Measurements from ENCODE around the gene SLC6A9. TPM values are rescaled to one million over a fixed set of nuclear protein-coding genes. Genes with fewer than 3 reads are reported as not detected.

The SLC6A9 gene
- total and polyA plus RNA-seq, 2 donors (not counting 1 experiment from before 2014, with no cell fraction given) = 0.28 to 5.5 TPM

DNA sequence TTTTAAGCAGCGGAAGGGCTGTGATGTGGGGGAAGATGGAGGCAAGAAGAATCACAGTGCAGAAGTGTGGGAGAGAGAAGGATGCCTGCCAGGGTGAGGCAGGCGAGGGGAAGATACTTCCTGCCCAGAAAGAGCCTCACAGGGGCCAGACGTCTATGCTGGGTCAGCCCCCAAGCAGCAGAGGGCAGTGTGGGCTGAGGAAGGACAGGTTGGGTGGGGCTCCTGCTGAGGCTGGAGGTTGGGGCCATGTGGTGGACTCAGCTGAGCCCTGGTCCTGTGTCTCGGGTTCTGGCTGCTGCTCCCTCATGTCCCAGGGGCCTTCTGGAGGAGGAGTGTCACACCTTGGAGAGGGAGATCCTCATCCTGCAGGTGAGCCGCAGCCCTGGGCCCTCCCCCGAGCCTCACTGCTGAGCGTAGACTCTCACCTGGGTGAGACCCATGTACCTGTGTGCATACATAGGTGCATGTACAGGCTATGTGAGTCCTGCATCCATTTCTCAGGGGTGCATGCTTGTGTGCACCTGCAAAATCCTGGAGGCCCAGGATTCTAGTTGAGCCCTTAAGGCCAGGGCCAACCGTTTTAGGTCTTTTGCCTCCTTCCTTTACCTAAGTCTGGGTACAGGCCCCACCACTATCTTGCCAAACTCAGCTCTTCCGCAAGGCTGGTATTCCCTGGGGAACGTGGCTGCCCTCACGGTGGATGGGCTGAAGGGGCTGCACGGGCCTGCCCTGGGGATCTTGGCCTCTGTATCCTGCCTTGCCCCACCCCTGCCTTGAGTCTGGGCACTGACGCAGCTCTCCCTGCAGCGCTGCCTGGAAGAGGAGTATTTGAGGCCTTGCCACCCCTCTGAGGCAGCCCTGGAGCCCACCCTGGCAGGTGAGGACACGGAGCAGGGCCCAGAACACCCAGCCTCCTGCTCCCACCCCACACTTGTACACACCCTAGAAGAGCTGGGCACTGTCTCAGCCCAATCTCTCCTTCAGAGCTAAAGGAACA is 36.2 kb downstream of the SLC6A9 start:
- H3K4me3 ChIP-seq (ENCODE audit: control extremely low read depth in 1 of 5, extremely low read depth in 1 of 5, insufficient read depth in 1 of 5, low read depth in 2 of 5, low read length in 4 of 5) = no peak overlapping the region
- no peak overlapping the region for H2AFZ ChIP-seq (ENCODE audit: insufficient read depth, low read depth, low read length, poor library complexity, severe bottlenecking)
- H3K9me3 Mint-ChIP-seq (ENCODE audit: insufficient read depth) = no peaks in the 10 kb centered on the region
- DNase-seq (no peak), ATAC-seq (ENCODE audit: low read depth) (no peak)
- CTCF ChIA-PET = interaction anchor here (0.7 to 5.1 kb wide), 2 partner anchors 10 to 14 kb away, joined by 3 to 32 read pairs; no protein-coding TSS in a partner anchor
- no peaks in the 10 kb centered on the region for H3K9me3 ChIP-seq (ENCODE audit: control extremely low read depth in 1 of 3, control insufficient read depth in 2 of 3, insufficient read depth in 1 of 3, low read length in 2 of 3)
- POLR2A ChIA-PET = no interaction called here
- H3K4me1 Mint-ChIP-seq = peaks cover 38% of the 10 kb centered on the region
- H3K27ac ChIP-seq (ENCODE audit: low read length in 2 of 2) = no peak overlapping the region
- no peaks in the 10 kb centered on the region for H3K27me3 Mint-ChIP-seq
- TF ChIP-seq, protein P1, sequence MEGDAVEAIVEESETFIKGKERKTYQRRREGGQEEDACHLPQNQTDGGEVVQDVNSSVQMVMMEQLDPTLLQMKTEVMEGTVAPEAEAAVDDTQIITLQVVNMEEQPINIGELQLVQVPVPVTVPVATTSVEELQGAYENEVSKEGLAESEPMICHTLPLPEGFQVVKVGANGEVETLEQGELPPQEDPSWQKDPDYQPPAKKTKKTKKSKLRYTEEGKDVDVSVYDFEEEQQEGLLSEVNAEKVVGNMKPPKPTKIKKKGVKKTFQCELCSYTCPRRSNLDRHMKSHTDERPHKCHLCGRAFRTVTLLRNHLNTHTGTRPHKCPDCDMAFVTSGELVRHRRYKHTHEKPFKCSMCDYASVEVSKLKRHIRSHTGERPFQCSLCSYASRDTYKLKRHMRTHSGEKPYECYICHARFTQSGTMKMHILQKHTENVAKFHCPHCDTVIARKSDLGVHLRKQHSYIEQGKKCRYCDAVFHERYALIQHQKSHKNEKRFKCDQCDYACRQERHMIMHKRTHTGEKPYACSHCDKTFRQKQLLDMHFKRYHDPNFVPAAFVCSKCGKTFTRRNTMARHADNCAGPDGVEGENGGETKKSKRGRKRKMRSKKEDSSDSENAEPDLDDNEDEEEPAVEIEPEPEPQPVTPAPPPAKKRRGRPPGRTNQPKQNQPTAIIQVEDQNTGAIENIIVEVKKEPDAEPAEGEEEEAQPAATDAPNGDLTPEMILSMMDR (IDR thresholded peaks at IDR 0.05) = no peak
- no peak for TF ChIP-seq EZH2 (IDR thresholded peaks at IDR 0.05; ENCODE audit: borderline replicate concordance, insufficient read depth, low read depth, low read length, poor library complexity, severe bottlenecking)
- no peaks in the 10 kb centered on the region for H3K27me3 ChIP-seq (replicated peaks in 1 of 4; ENCODE audit: control extremely low read depth in 1 of 4, control insufficient read depth in 3 of 4, insufficient read depth in 4 of 4, low read length in 3 of 4)
- no peak overlapping the region for H3K9ac ChIP-seq (ENCODE audit: low read length)
- peak overlapping the region; percentile 20 for H3K27ac Mint-ChIP-seq
- H3K4me2 ChIP-seq (replicated peaks; ENCODE audit: low read depth, low read length, poor library complexity, severe bottlenecking) = no peak overlapping the region
- H3K4me1 ChIP-seq (ENCODE audit: control insufficient read depth in 2 of 2, insufficient read depth in 2 of 2, low read length in 2 of 2) = peaks cover 22 to 44% of the 10 kb centered on the region in 2 donors
- H4K20me1 ChIP-seq (ENCODE audit: control insufficient read depth, insufficient read depth, low read length, poor library complexity, severe bottlenecking) = no peaks in the 10 kb centered on the region
- WGBS (ENCODE audit: insufficient coverage) = 73% methylated on average over 15 of the region's 15 CpGs
- intact Hi-C loops (cut with micrococcal nuclease) = loop anchor here (5.0 kb wide), 1 partner anchor 288 kb away; the partner anchor contains the start of gene ST3GAL3
- no peaks in the 10 kb centered on the region for H3K79me2 ChIP-seq (ENCODE audit: control insufficient read depth, insufficient read depth, low read length)
- H3K4me3 Mint-ChIP-seq = no peak overlapping the region
- no peaks in the 10 kb centered on the region for H3K36me3 ChIP-seq (replicated peaks in 1 of 2; ENCODE audit: control extremely low read depth in 1 of 2, control insufficient read depth in 1 of 2, extremely low read depth in 1 of 2, insufficient read depth in 2 of 2, low read length in 1 of 2)

DNA sequence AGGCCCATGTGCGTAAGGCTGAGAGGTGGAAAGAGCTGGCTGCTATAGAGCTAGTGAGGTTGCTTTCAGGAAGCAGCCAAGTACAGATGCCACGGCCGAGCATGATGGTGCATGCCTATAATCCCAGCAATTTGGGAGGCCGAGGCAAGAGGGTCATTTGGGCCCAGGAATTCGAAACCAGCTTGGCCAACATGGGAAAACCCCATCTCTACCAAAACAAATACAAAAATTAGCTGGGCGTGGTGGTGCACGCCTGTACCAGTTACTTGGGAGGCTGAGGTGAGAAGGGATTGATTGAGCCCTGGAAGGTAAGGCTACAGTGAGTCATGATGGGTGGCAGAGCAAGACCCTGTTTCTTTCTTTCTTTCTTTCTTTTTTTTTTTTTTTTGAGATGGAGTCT is 37.2 kb downstream of the SLC6A9 start:
- no peak overlapping the region for H3K4me3 ChIP-seq (ENCODE audit: control extremely low read depth in 1 of 5, extremely low read depth in 1 of 5, insufficient read depth in 1 of 5, low read depth in 2 of 5, low read length in 4 of 5)
- peak overlapping the region; percentile 29 for H3K4me2 ChIP-seq (replicated peaks; ENCODE audit: low read depth, low read length, poor library complexity, severe bottlenecking)
- Mint-ChIP-seq H3K27me3 (no peaks in the 10 kb centered on the region), H3K27ac (peak overlapping the region; percentile 77), H3K4me1 (peaks cover 38% of the 10 kb centered on the region), H3K4me3 (peak overlapping the region; percentile 69), H3K9me3 (ENCODE audit: insufficient read depth) (no peaks in the 10 kb centered on the region)
- no peak overlapping the region for H3K27ac ChIP-seq (ENCODE audit: low read length in 2 of 2)
- ATAC-seq (ENCODE audit: low read depth) = no peak
- 87% methylated on average over 4 of the region's 7 CpGs for WGBS (ENCODE audit: insufficient coverage)
- no peaks in the 10 kb centered on the region for H3K79me2 ChIP-seq (ENCODE audit: control insufficient read depth, insufficient read depth, low read length)
- H3K4me1 ChIP-seq (ENCODE audit: control insufficient read depth in 2 of 2, insufficient read depth in 2 of 2, low read length in 2 of 2) = peaks cover 22 to 44% of the 10 kb centered on the region in 2 donors
- TF ChIP-seq EZH2 (IDR thresholded peaks at IDR 0.05; ENCODE audit: borderline replicate concordance, insufficient read depth, low read depth, low read length, poor library complexity, severe bottlenecking) = no peak
- TF ChIP-seq, protein P1 (IDR thresholded peaks at IDR 0.05) = no peak
- H2AFZ ChIP-seq (ENCODE audit: insufficient read depth, low read depth, low read length, poor library complexity, severe bottlenecking) = peak overlapping the region; percentile 22
- POLR2A ChIA-PET = no interaction called here
- no peaks in the 10 kb centered on the region for H3K36me3 ChIP-seq (replicated peaks in 1 of 2; ENCODE audit: control extremely low read depth in 1 of 2, control insufficient read depth in 1 of 2, extremely low read depth in 1 of 2, insufficient read depth in 2 of 2, low read length in 1 of 2)
- DNase-seq = no peak
- CTCF ChIA-PET = interaction anchor here (0.6 to 5.1 kb wide), 4 partner anchors 11 to 42 kb away, joined by 3 to 32 read pairs (median 10); no protein-coding TSS in a partner anchor
- H3K9me3 ChIP-seq (ENCODE audit: control extremely low read depth in 1 of 3, control insufficient read depth in 2 of 3, insufficient read depth in 1 of 3, low read length in 2 of 3) = no peaks in the 10 kb centered on the region
- H3K27me3 ChIP-seq (replicated peaks in 1 of 4; ENCODE audit: control extremely low read depth in 1 of 4, control insufficient read depth in 3 of 4, insufficient read depth in 4 of 4, low read length in 3 of 4) = no peaks in the 10 kb centered on the region
- intact Hi-C loops (cut with micrococcal nuclease) = loop anchor here (5.0 kb wide), 1 partner anchor 287 kb away; the partner anchor contains the start of gene ST3GAL3
- no peaks in the 10 kb centered on the region for H4K20me1 ChIP-seq (ENCODE audit: control insufficient read depth, insufficient read depth, low read length, poor library complexity, severe bottlenecking)
- H3K9ac ChIP-seq (ENCODE audit: low read length) = no peak overlapping the region

Data from B cell (primary cell).